DOHH2 (cell line): ENCODE measurements around the gene NOD1.

Experiments
- H3F3A ChIP-seq: fragments of 200-600 bp; sonication (generic), shearing (Covaris generic); 2 replicates; pipeline ENCODE4 v1.6.0; 2016; ENCODE audit warnings: antibody characterized with exemption, mild to moderate bottlenecking; ENCODE audit not compliant: control insufficient read depth, insufficient read depth
- H3K27ac ChIP-seq: fragments of 200-600 bp; sonication (generic); 2 replicates; pipeline ENCODE4 v1.5.1; 2014; ENCODE audit warnings: low read depth, mild to moderate bottlenecking, low read length, moderate library complexity
- H3K27me3 ChIP-seq: fragments of 200-600 bp; sonication (generic); 2 replicates; pipeline ENCODE4 v1.6.1; 2014; ENCODE audit warnings: mild to moderate bottlenecking, low read length, mixed read lengths; ENCODE audit not compliant: control insufficient read depth
- H3K36me3 ChIP-seq: fragments of 200-600 bp; sonication (generic); 2 replicates; pipeline ENCODE4 v1.6.1; 2014; ENCODE audit warnings: mild to moderate bottlenecking, low read length, moderate library complexity, mixed read lengths; ENCODE audit not compliant: control insufficient read depth
- H3K4me1 ChIP-seq: fragments of 200-600 bp; sonication (generic); 2 replicates; pipeline ENCODE4 v1.6.1; 2014; ENCODE audit warnings: mild to moderate bottlenecking, low read length, mixed read lengths; ENCODE audit not compliant: control insufficient read depth
- H3K4me2 ChIP-seq: fragments of 200-600 bp; sonication (generic); 2 replicates; pipeline ENCODE4 v1.6.0; 2014; ENCODE audit warnings: mild to moderate bottlenecking, low read length, moderate library complexity
- H3K4me3 ChIP-seq: fragments of 200-600 bp; sonication (generic); 2 replicates; pipeline ENCODE4 v1.5.1; 2014; ENCODE audit warnings: mild to moderate bottlenecking, low read length, mixed read lengths
- H3K79me2 ChIP-seq: fragments of 200-600 bp; sonication (generic); 2 replicates; pipeline ENCODE4 v1.6.1; 2014; ENCODE audit warnings: mild to moderate bottlenecking, low read length, mixed read lengths; ENCODE audit not compliant: control insufficient read depth
- H3K9me2 ChIP-seq: fragments of 200-600 bp; sonication (generic); replicated peaks from 2 replicates; pipeline ENCODE4 v1.6.1; 2014; ENCODE audit warnings: mild to moderate bottlenecking, low read length, mixed read lengths; ENCODE audit not compliant: control insufficient read depth
- H3K9me3 ChIP-seq: fragments of 200-600 bp; sonication (generic); 2 replicates; pipeline ENCODE4 v1.6.1; 2014; ENCODE audit warnings: antibody characterized with exemption, low read length, mixed read lengths; ENCODE audit not compliant: control insufficient read depth, insufficient read depth
- H4K20me1 ChIP-seq: fragments of 200-600 bp; sonication (generic); 2 replicates; pipeline ENCODE4 v1.6.0; 2014; ENCODE audit warnings: low read depth, mild to moderate bottlenecking, antibody characterized with exemption, low read length, moderate library complexity; ENCODE audit not compliant: control insufficient read depth, insufficient read depth
- CTCF ChIP-seq: fragments of 200-600 bp; sonication (generic); IDR thresholded peaks from one replicate; pipeline ENCODE4 v1.5.1; 2014; ENCODE audit warnings: antibody characterized with exemption, mild to moderate bottlenecking, low read depth, low read length; ENCODE audit not compliant: poor library complexity, severe bottlenecking
- EZH2phosphoT487 ChIP-seq: fragments of 200-600 bp; sonication (generic); IDR thresholded peaks from 2 replicates; pipeline ENCODE4 v1.6.1; 2017; ENCODE audit warnings: borderline replicate concordance, mild to moderate bottlenecking, antibody characterized with exemption, low read length, moderate library complexity, mixed read lengths

Gene NOD1

GRCh38 chr7:30434140-30434799 lies 44.3 kb downstream of the NOD1 start:
- Histone ChIP-seq H3K4me1 (peaks cover 84% of the 10 kb centered on the region), H3K27ac (peak overlapping the region; percentile 93), H3K79me2 (no peaks in the 10 kb centered on the region), H3K9me3 (peaks cover 10% of the 10 kb centered on the region), H3K9me2 (no peaks in the 10 kb centered on the region), H3K27me3 (no peaks in the 10 kb centered on the region), H3F3A (peaks cover 24% of the 10 kb centered on the region), H4K20me1 (no peaks in the 10 kb centered on the region), H3K36me3 (peaks cover 23% of the 10 kb centered on the region), H3K4me2 (peak overlapping the region; percentile 81), H3K4me3 (peak overlapping the region; percentile 66)
- TF ChIP-seq CTCF (peak; percentile 36), EZH2phosphoT487 (no peak)

- Histone ChIP-seq H3K79me2 (no peaks in the 10 kb centered on the region), H3K4me3 (peak overlapping the region; percentile 66), H3K27ac (peak overlapping the region; percentile 93), H3K4me2 (peak overlapping the region; percentile 81), H3K36me3 (peaks cover 22% of the 10 kb centered on the region), H3K4me1 (peaks cover 92% of the 10 kb centered on the region), H4K20me1 (no peaks in the 10 kb centered on the region), H3K27me3 (no peaks in the 10 kb centered on the region), H3K9me2 (no peaks in the 10 kb centered on the region), H3K9me3 (peaks cover 10% of the 10 kb centered on the region), H3F3A (peaks cover 24% of the 10 kb centered on the region)
- TF ChIP-seq EZH2phosphoT487, result no peak
- no peak for TF ChIP-seq CTCF
Measured at GRCh38 chr7:30433506-30433905, 45.1 kb downstream of the NOD1 start.

- Histone ChIP-seq H3K4me2 (peak overlapping the region; percentile 81), H3K9me2 (no peaks in the 10 kb centered on the region), H3F3A (peaks cover 24% of the 10 kb centered on the region), H3K36me3 (peaks cover 18% of the 10 kb centered on the region), H3K79me2 (no peaks in the 10 kb centered on the region), H3K4me1 (peaks cover 92% of the 10 kb centered on the region), H3K4me3 (peak overlapping the region; percentile 66), H4K20me1 (no peaks in the 10 kb centered on the region), H3K27ac (peak overlapping the region; percentile 93), H3K27me3 (no peaks in the 10 kb centered on the region), H3K9me3 (peaks cover 10% of the 10 kb centered on the region)
- no peak for TF ChIP-seq EZH2phosphoT487
- no peak for TF ChIP-seq CTCF
Measured at GRCh38 chr7:30433082-30433481, 45.5 kb downstream of the NOD1 start.
